GM21528 (cell line): Measurements from ENCODE around the gene KDM3B.

Source experiments
- ATAC-seq: cut with Tn5 transposase; IDR thresholded peaks from one replicate; pipeline ENCODE4 v1.9.1; 2021; ENCODE audit warnings: mild to moderate bottlenecking, moderate library complexity; ENCODE audit not compliant: unreplicated experiment, low FRiP score

Gene KDM3B

GRCh38 chr5:138349852-138350562 is 2.5 kb upstream of the KDM3B start:
- ATAC-seq = no peak

- no peak for ATAC-seq
Observed at GRCh38 chr5:138350563-138350890, 2.0 kb upstream of the KDM3B start.

GRCh38 chr5:138351056-138351455 is 1.4 kb upstream of the KDM3B start:
- ATAC-seq = no peak

- ATAC-seq = no peak
Observed at GRCh38 chr5:138351517-138351916, 968 bp upstream of the KDM3B start.

- peak; percentile 48 for ATAC-seq
Observed at GRCh38 chr5:138352722-138353559, 456 bp downstream of the KDM3B start.

GRCh38 chr5:138353560-138354080 is 1.1 kb downstream of the KDM3B start:
- no peak for ATAC-seq

GRCh38 chr5:138354387-138354786 is 1.9 kb downstream of the KDM3B start:
- ATAC-seq = no peak

- ATAC-seq = no peak
Observed at GRCh38 chr5:138354926-138355378, 2.5 kb downstream of the KDM3B start.

- no peak for ATAC-seq
Observed at GRCh38 chr5:138359621-138360020, 7.1 kb downstream of the KDM3B start.

- no peak for ATAC-seq
Observed at GRCh38 chr5:138360941-138361452, 8.5 kb downstream of the KDM3B start.

- no peak for ATAC-seq
Observed at GRCh38 chr5:138364576-138364975, 12.1 kb downstream of the KDM3B start.

- ATAC-seq = no peak
Observed at GRCh38 chr5:138366632-138367382, 14.3 kb downstream of the KDM3B start.

- no peak for ATAC-seq
Observed at GRCh38 chr5:138369261-138369660, 16.8 kb downstream of the KDM3B start.

- no peak for ATAC-seq
Observed at GRCh38 chr5:138369706-138370105, 17.2 kb downstream of the KDM3B start.

GRCh38 chr5:138370537-138370936 is 18.1 kb downstream of the KDM3B start:
- no peak for ATAC-seq

- ATAC-seq = no peak
Observed at GRCh38 chr5:138371454-138371853, 19.0 kb downstream of the KDM3B start.

- ATAC-seq = no peak
Observed at GRCh38 chr5:138372225-138372624, 19.7 kb downstream of the KDM3B start.

GRCh38 chr5:138372653-138373052 is 20.2 kb downstream of the KDM3B start:
- ATAC-seq = no peak

- ATAC-seq = no peak
Observed at GRCh38 chr5:138382347-138382746, 29.9 kb downstream of the KDM3B start.

- no peak for ATAC-seq
Observed at GRCh38 chr5:138385660-138386059, 33.2 kb downstream of the KDM3B start.

GRCh38 chr5:138386290-138386689 is 33.8 kb downstream of the KDM3B start:
- ATAC-seq = no peak
